ENCODE data around the gene TPRG1. TPM values are rescaled to one million over a fixed set of nuclear protein-coding genes. Genes with fewer than 3 reads are reported as not detected.

The TPRG1 gene
- total RNA-seq, 1 experiment from 2014 or later, result 0.55 TPM

- TF ChIP-seq GTF2I (CRISPR knock-in tag; conservative IDR thresholded peaks at IDR 0.05) (no peak), ZBTB43 (CRISPR knock-in tag; IDR thresholded peaks at IDR 0.05) (no peak), KAT7 (CRISPR knock-in tag; IDR thresholded peaks at IDR 0.05; ENCODE audit: borderline replicate concordance) (no peak)
These were observed 14.3 kb downstream of the TPRG1 start (continued) for GRCh38 chr3:189186101-189186500.

DNA sequence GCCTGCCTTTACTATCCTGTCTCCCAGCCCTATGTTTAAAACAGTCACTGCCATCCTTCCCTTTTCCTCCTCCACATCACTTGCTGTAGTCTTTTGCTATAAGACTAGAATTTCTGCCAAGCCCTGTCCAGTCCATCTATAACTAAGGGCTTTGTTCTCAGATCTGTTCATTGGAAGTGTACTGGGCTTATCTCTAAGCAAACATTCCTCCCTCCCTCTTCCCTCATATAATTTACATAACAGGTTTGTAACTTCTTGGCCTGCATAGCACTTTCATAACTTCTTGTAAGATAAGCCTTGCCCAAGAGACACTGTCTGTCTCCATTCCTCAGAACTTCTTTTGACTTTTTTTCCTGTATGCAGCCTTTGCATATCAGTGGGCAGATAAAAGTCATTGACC lies 16.7 kb downstream of the TPRG1 start:
- no peak for DNase-seq (ENCODE audit: low spot score)

GRCh38 chr3:189192725-189193124 lies 21.0 kb downstream of the TPRG1 start:
- Mint-ChIP-seq H3K27ac (no peak overlapping the region), H3K9me3 (peaks cover 34% of the 10 kb centered on the region), H3K27me3 (ENCODE audit: low read depth) (no peaks in the 10 kb centered on the region; the same call in 1 of the 2 replicates), H3K4me3 (no peak overlapping the region), H3K4me1 (no peaks in the 10 kb centered on the region), H3K36me3 (peaks cover 26% of the 10 kb centered on the region)
- DNase-seq (ENCODE audit: low spot score) (no peak), ATAC-seq (no peak)
- ChIA-PET CTCF (no interaction called here), POLR2A (no interaction called here)
- TF ChIP-seq TEAD4 (CRISPR knock-in tag; IDR thresholded peaks at IDR 0.05) (no peak), ZNF219 (CRISPR knock-in tag; IDR thresholded peaks at IDR 0.05; ENCODE audit: borderline replicate concordance) (no peak), ZNF263 (CRISPR knock-in tag; IDR thresholded peaks at IDR 0.05; ENCODE audit: low read depth) (no peak), TEAD1 (CRISPR knock-in tag; IDR thresholded peaks at IDR 0.05) (no peak), GTF2I (CRISPR knock-in tag; conservative IDR thresholded peaks at IDR 0.05) (no peak), ATF2 (CRISPR knock-in tag; IDR thresholded peaks at IDR 0.05; ENCODE audit: borderline replicate concordance, low read depth) (no peak), RORB (CRISPR knock-in tag; IDR thresholded peaks at IDR 0.05) (no peak), CBFB (CRISPR knock-in tag; IDR thresholded peaks at IDR 0.05; ENCODE audit: low read depth) (no peak), ZNF671 (CRISPR knock-in tag; IDR thresholded peaks at IDR 0.05) (no peak), ZBTB43 (CRISPR knock-in tag; IDR thresholded peaks at IDR 0.05) (no peak), NFYB (CRISPR knock-in tag; conservative IDR thresholded peaks at IDR 0.05; ENCODE audit: low read depth) (no peak), PRDM15 (CRISPR knock-in tag; IDR thresholded peaks at IDR 0.05) (no peak), NR1H2 (CRISPR knock-in tag; IDR thresholded peaks at IDR 0.05) (no peak)
- TF ChIP-seq, protein P1, sequence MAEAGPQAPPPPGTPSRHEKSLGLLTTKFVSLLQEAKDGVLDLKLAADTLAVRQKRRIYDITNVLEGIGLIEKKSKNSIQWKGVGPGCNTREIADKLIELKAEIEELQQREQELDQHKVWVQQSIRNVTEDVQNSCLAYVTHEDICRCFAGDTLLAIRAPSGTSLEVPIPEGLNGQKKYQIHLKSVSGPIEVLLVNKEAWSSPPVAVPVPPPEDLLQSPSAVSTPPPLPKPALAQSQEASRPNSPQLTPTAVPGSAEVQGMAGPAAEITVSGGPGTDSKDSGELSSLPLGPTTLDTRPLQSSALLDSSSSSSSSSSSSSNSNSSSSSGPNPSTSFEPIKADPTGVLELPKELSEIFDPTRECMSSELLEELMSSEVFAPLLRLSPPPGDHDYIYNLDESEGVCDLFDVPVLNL (CRISPR knock-in tag; IDR thresholded peaks at IDR 0.05; ENCODE audit: borderline replicate concordance, low read depth), result no peak

More for the DNA sequence above, 16.7 kb downstream of the TPRG1 start:
- CTCF ChIA-PET, result no interaction called here
- Mint-ChIP-seq H3K4me3 (no peak overlapping the region), H3K27ac (no peak overlapping the region), H3K9me3 (peaks cover 24% of the 10 kb centered on the region), H3K4me1 (no peaks in the 10 kb centered on the region), H3K27me3 (ENCODE audit: low read depth) (no peaks in the 10 kb centered on the region; the same call in 1 of the 2 replicates), H3K36me3 (peaks cover 13% of the 10 kb centered on the region)
- no peak for ATAC-seq
- TF ChIP-seq ZNF138 (CRISPR knock-in tag; conservative IDR thresholded peaks at IDR 0.05) (no peak), ESRRA (CRISPR knock-in tag; IDR thresholded peaks at IDR 0.05; ENCODE audit: borderline replicate concordance) (no peak), EMX1 (CRISPR knock-in tag; IDR thresholded peaks at IDR 0.05) (no peak), GTF2I (CRISPR knock-in tag; conservative IDR thresholded peaks at IDR 0.05) (no peak), GABPB1 (CRISPR knock-in tag; IDR thresholded peaks at IDR 0.05) (no peak), PRRX2 (CRISPR knock-in tag; IDR thresholded peaks at IDR 0.05) (no peak), STAT6 (CRISPR knock-in tag; conservative IDR thresholded peaks at IDR 0.05; ENCODE audit: low read depth) (no peak), CBFB (CRISPR knock-in tag; IDR thresholded peaks at IDR 0.05; ENCODE audit: low read depth) (no peak)
- TF ChIP-seq, protein P2, sequence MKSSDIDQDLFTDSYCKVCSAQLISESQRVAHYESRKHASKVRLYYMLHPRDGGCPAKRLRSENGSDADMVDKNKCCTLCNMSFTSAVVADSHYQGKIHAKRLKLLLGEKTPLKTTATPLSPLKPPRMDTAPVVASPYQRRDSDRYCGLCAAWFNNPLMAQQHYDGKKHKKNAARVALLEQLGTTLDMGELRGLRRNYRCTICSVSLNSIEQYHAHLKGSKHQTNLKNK (CRISPR knock-in tag; IDR thresholded peaks at IDR 0.05), result no peak
- POLR2A ChIA-PET, result no interaction called here
